Measurements from ENCODE around the gene MRAP2.

The MRAP2 gene

DNA sequence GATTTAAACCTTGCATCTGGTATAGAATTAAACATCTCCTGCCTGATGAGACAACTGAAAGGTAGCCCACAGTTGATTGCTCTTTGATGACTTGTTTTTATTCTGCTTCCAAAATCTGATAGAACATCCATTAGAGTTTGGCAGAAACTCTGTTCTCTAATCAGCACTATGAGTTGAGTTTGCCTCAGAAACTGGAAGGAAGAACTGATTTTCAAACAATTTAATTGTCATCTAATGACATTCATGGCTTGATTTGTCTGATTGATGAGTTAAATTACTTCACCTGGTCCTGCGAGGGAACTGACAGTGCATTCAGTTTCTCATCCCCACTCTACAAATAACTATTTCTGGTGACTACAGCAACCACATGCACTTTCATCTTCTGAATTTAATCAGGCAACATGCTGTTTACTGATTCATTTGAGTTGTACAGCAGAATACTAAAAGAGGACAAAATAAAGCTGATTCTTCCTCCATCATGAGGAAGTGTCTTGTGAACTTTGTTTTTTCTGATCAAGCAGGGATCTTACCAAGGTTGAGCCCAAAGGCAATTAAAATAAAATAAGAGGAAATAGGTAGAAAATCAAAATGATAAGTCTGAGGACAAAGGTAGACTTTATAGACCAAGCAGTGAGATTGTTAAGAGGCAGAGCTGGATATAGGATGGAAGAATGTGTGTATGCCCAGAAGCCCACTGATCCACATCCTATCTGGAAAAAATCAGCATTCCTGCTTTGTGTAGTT, 15.7 kb upstream of the MRAP2 start:
- DNase-seq (ENCODE audit: extremely low read depth, low read depth), result no peak
- no peak overlapping the region for H3K4me3 ChIP-seq (replicated peaks; ENCODE audit: low read depth, low read length)
- TF ChIP-seq, protein P1, sequence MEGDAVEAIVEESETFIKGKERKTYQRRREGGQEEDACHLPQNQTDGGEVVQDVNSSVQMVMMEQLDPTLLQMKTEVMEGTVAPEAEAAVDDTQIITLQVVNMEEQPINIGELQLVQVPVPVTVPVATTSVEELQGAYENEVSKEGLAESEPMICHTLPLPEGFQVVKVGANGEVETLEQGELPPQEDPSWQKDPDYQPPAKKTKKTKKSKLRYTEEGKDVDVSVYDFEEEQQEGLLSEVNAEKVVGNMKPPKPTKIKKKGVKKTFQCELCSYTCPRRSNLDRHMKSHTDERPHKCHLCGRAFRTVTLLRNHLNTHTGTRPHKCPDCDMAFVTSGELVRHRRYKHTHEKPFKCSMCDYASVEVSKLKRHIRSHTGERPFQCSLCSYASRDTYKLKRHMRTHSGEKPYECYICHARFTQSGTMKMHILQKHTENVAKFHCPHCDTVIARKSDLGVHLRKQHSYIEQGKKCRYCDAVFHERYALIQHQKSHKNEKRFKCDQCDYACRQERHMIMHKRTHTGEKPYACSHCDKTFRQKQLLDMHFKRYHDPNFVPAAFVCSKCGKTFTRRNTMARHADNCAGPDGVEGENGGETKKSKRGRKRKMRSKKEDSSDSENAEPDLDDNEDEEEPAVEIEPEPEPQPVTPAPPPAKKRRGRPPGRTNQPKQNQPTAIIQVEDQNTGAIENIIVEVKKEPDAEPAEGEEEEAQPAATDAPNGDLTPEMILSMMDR (IDR thresholded peaks at IDR 0.05; ENCODE audit: low read depth, low read length, missing control alignments), result no peak

GRCh38 chr6:84018453-84019061, 15.0 kb upstream of the MRAP2 start:
- no peak for DNase-seq (ENCODE audit: extremely low read depth, low read depth)
- no peak overlapping the region for H3K4me3 ChIP-seq (replicated peaks; ENCODE audit: low read depth, low read length)
- TF ChIP-seq, protein P1 (IDR thresholded peaks at IDR 0.05; ENCODE audit: low read depth, low read length, missing control alignments), result no peak

GRCh38 chr6:84019141-84019841, 14.3 kb upstream of the MRAP2 start:
- H3K4me3 ChIP-seq (replicated peaks; ENCODE audit: low read depth, low read length), result no peak overlapping the region
- TF ChIP-seq, protein P1 (IDR thresholded peaks at IDR 0.05; ENCODE audit: low read depth, low read length, missing control alignments), result no peak
- no peak for DNase-seq (ENCODE audit: extremely low read depth, low read depth)

GRCh38 chr6:84019842-84020211, 13.7 kb upstream of the MRAP2 start:
- no peak for DNase-seq (ENCODE audit: extremely low read depth, low read depth)
- no peak overlapping the region for H3K4me3 ChIP-seq (replicated peaks; ENCODE audit: low read depth, low read length)
- TF ChIP-seq, protein P1 (IDR thresholded peaks at IDR 0.05; ENCODE audit: low read depth, low read length, missing control alignments), result no peak

DNA sequence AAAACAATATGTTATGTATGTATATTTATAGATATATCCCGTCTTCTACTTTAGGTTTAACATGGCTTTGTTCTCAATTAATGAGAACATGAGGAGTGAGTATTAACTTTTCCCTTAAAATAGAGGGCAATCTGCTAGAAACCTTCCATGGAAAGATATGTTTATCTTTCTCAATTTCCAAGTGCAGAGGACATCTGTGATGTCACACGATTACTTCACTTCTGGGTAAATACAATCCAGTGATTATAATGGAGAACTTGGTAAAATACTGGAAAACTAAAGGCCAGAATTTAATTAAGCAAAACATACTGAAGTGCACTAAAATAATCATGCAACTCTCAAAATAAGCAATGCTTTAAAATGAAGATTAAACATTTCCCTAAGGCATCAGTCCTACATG, 11.9 kb upstream of the MRAP2 start:
- TF ChIP-seq, protein P1 (IDR thresholded peaks at IDR 0.05; ENCODE audit: low read depth, low read length, missing control alignments), result no peak
- H3K4me3 ChIP-seq (replicated peaks; ENCODE audit: low read depth, low read length), result no peak overlapping the region
- DNase-seq (ENCODE audit: extremely low read depth, low read depth), result no peak

GRCh38 chr6:84026721-84027164, 6.8 kb upstream of the MRAP2 start:
- DNase-seq (ENCODE audit: extremely low read depth, low read depth), result no peak
- H3K4me3 ChIP-seq (replicated peaks; ENCODE audit: low read depth, low read length), result no peak overlapping the region
- TF ChIP-seq, protein P1 (IDR thresholded peaks at IDR 0.05; ENCODE audit: low read depth, low read length, missing control alignments), result no peak

Data from HFF-Myc (cell line).